ENCODE data around the gene NUP93. TPM values are rescaled to one million over a fixed set of nuclear protein-coding genes. Genes with fewer than 3 reads are reported as not detected.
A peak's percentile ranks its signal among the peaks of the same experiment; 100 is the strongest.

NUP93 gene
- total RNA-seq, 1 experiment from 2014 or later, result 165 TPM

GRCh38 chr16:56744996-56745640 is 15.2 kb downstream of the NUP93 start:
- Histone ChIP-seq H3K79me2 (ENCODE audit: insufficient read depth, low read length) (peaks cover 7% of the 10 kb centered on the region; the same call in 1 of the 2 replicates), H2BK20ac (ENCODE audit: low read depth, low read length, poor library complexity, severe bottlenecking) (no peak overlapping the region), H3K27me3 (ENCODE audit: insufficient read depth, low read length) (no peaks in the 10 kb centered on the region), H2BK12ac (ENCODE audit: insufficient read length, low read depth, low read length) (no peak overlapping the region), H3K18ac (ENCODE audit: insufficient read length, low read depth, low read length) (no peak overlapping the region), H2AFZ (ENCODE audit: low read length) (no peak overlapping the region), H4K20me1 (ENCODE audit: control insufficient read depth, insufficient read depth, insufficient read length) (no peaks in the 10 kb centered on the region), H2AK5ac (ENCODE audit: insufficient read length, low read length) (no peak overlapping the region), H3K9ac (ENCODE audit: extremely low read depth, insufficient read length, low read length) (no peak overlapping the region), H3K56ac (ENCODE audit: insufficient read length, low read depth, low read length) (no peak overlapping the region), H2BK120ac (ENCODE audit: low read depth, low read length, poor library complexity, severe bottlenecking) (no peak overlapping the region), H4K91ac (ENCODE audit: insufficient read length, low read depth, low read length) (no peak overlapping the region), H4K8ac (replicated peaks; ENCODE audit: insufficient read length, low read depth, low read length) (no peak overlapping the region), H2BK5ac (ENCODE audit: insufficient read length, low read length) (no peak overlapping the region), H3K4me1 (ENCODE audit: insufficient read depth, low read length) (peaks cover 10% of the 10 kb centered on the region; the same call in 1 of the 2 replicates), H3K27ac (ENCODE audit: insufficient read length, low read depth, low read length) (no peak overlapping the region), H3K4ac (ENCODE audit: low read depth, low read length) (no peak overlapping the region), H3K23ac (ENCODE audit: insufficient read length, low read depth, low read length) (no peak overlapping the region), H2BK15ac (ENCODE audit: low read depth, low read length) (no peak overlapping the region), H4K5ac (ENCODE audit: insufficient read length, low read depth, low read length) (no peak overlapping the region), H3K23me2 (ENCODE audit: insufficient read length, low read depth, low read length, poor library complexity, severe bottlenecking) (no peaks in the 10 kb centered on the region), H3K4me2 (ENCODE audit: insufficient read depth, insufficient read length, low read length) (no peak overlapping the region), H3K9me3 (ENCODE audit: control insufficient read depth, low read depth, low read length) (no peaks in the 10 kb centered on the region), H3K79me1 (ENCODE audit: insufficient read depth, low read depth, low read length, poor library complexity, severe bottlenecking) (no peaks in the 10 kb centered on the region), H3K14ac (ENCODE audit: insufficient read depth, low read length) (no peak overlapping the region; the same call in 1 of the 2 replicates), H3T11ph (ENCODE audit: low read length) (no peak overlapping the region)
- peaks cover 15 to 17% (median 17%) of the 10 kb centered on the region in 3 experiments; a peak in 6 of 7 replicates for H3K36me3 Mint-ChIP-seq (ENCODE audit: insufficient read depth in 1 of 3, low read depth in 3 of 3)
- TF ChIP-seq, protein P1, sequence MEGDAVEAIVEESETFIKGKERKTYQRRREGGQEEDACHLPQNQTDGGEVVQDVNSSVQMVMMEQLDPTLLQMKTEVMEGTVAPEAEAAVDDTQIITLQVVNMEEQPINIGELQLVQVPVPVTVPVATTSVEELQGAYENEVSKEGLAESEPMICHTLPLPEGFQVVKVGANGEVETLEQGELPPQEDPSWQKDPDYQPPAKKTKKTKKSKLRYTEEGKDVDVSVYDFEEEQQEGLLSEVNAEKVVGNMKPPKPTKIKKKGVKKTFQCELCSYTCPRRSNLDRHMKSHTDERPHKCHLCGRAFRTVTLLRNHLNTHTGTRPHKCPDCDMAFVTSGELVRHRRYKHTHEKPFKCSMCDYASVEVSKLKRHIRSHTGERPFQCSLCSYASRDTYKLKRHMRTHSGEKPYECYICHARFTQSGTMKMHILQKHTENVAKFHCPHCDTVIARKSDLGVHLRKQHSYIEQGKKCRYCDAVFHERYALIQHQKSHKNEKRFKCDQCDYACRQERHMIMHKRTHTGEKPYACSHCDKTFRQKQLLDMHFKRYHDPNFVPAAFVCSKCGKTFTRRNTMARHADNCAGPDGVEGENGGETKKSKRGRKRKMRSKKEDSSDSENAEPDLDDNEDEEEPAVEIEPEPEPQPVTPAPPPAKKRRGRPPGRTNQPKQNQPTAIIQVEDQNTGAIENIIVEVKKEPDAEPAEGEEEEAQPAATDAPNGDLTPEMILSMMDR (conservative IDR thresholded peaks at IDR 0.05), result no peak
- H3K27ac Mint-ChIP-seq, result peak overlapping the region; percentile 10 to 31 (median 14); a peak in 4 of 7 replicates
- H3K9me3 Mint-ChIP-seq, result no peaks in the 10 kb centered on the region; a peak in 1 of 5 replicates
- DNase-seq, result peak; percentile 34
- peaks cover 40% of the 10 kb centered on the region in 2 experiments for H3K4me1 Mint-ChIP-seq
- no peak overlapping the region for H3K4me3 Mint-ChIP-seq
- no peaks in the 10 kb centered on the region for H3K27me3 Mint-ChIP-seq (ENCODE audit: low read depth)
- WGBS (ENCODE audit: extremely low coverage, insufficient read length, low lambda C conversion rate), result no CpG with 5 or more reads among the region's 5 CpGs

Data from H9 (cell line).